H1 (cell line): ENCODE data around the gene GRIA2. TPM values are rescaled to one million over a fixed set of nuclear protein-coding genes. Genes with fewer than 3 reads are reported as not detected.

ENCODE experiments used
- CBX5 ChIP-seq: fragments of 300-800, 300-1000 bp; sonication (generic); IDR thresholded peaks from 2 replicates; pipeline ENCODE4 v1.7.1; 2016; ENCODE audit warnings: antibody characterized with exemption, low read length, low read depth
- CHD1 ChIP-seq: IDR thresholded peaks from 2 replicates; pipeline ENCODE4 v1.6.1; 2012; ENCODE audit warnings: low read depth, low read length, improper control_type of control experiment
- HDAC2 ChIP-seq, 2 experiments: fragments of 300-600 bp in 1 of 2; sonication (generic) in 1 of 2; IDR thresholded peaks; 2 replicates each; pipeline ENCODE4 v1.6.1; 2011 to 2012; ENCODE audit warnings: low read depth in 2 of 2, low read length in 2 of 2, mild to moderate bottlenecking in 2 of 2, moderate library complexity in 2 of 2, borderline replicate concordance in 1 of 2, inconsistent platforms in 1 of 2
- JUND ChIP-seq: IDR thresholded peaks from 2 replicates; pipeline ENCODE4 v1.6.1; 2011; ENCODE audit warnings: mild to moderate bottlenecking, improper control_type of control experiment, low read length
- RAD21 ChIP-seq, 2 experiments: IDR thresholded peaks in 1 of 2; conservative IDR thresholded peaks in 1 of 2; 2 replicates each; pipeline ENCODE4 v1.6.1; 2011; ENCODE audit warnings: low read depth in 2 of 2, low read length in 2 of 2, improper control_type of control experiment in 1 of 2, inconsistent platforms in 1 of 2, mild to moderate bottlenecking in 1 of 2, moderate library complexity in 1 of 2
- RBBP5 ChIP-seq: IDR thresholded peaks from 2 replicates; pipeline ENCODE4 v1.7.1; 2012; ENCODE audit warnings: low read depth, mild to moderate bottlenecking, inconsistent platforms, low read length, moderate library complexity, borderline replicate concordance
- RXRA ChIP-seq: IDR thresholded peaks from 2 replicates; pipeline ENCODE4 v1.6.1; 2011; ENCODE audit warnings: low read depth, mild to moderate bottlenecking, low read length, moderate library complexity; ENCODE audit not compliant: insufficient read depth
- polyA plus RNA-seq, 7 experiments: library from polyadenylated mRNA; depleted of rRNA in 3 of 7; stranded (reverse) in 5 of 7; unstranded in 2 of 7; fragments of >200 nt in 5 of 7; fragments of 200-250 nt in 2 of 7; gene quantifications; 1 replicate in 5 of 7; 2 replicates in 1 of 7; 4 replicates in 1 of 7; pipeline versions ENCODE4 v1.2.1 to v1.2.3, GENCODE V29; 2011 to 2013; ENCODE audit warnings: missing spikeins in 2 of 7, mixed read lengths in 2 of 7
- total RNA-seq: library from RNA; stranded (reverse); fragmentation: NEBNext Ultra II Directional; extraction: Animal tissue kit (Norgen Biotek cat#: 25700); gene quantifications from 2 replicates; pipeline ENCODE4 v1.2.1, GENCODE V29; 2021

The GRIA2 gene
- total and polyA plus RNA-seq, 2 of the 8 experiments (the other 6 are each of a cell fraction or from before 2014, with no cell fraction given) = not detected

DNA sequence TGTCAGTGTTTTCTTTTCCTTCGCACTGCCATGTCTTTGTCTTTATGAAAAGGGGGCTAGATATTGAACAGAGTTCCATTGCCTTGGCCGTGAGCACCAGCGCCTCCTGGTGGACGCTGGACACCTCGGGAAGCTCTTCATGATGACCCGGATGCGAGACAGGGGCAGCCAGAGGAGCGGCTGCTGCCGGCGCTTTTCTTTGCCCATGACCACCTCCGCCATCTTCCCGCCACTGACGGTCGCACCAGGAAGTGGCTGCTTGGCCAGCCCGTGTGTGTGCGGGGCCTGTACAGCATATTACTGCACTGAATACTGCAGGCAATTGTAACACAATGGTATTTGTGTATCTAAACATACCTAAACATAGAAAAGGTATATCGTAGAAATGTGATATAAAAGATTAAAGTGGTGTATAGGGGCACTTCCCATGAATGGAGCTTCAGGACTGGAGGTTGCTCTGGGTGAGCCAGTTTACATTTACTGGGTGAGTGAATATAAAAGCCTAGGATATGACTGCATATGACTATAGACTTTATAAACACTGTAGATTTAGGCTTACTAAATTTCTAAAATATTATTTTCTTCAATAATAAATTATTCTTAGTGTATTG lies 15.8 kb upstream of the GRIA2 start (continued):
- TF ChIP-seq RBBP5 (no peak), RXRA (no peak), RAD21 (IDR thresholded peaks at IDR 0.05 in 1 of 2, conservative IDR thresholded peaks at IDR 0.05 in 1 of 2; ENCODE audit: low read depth in 2 of 2, low read length in 2 of 2) (peak; percentile 60 to 72), HDAC2 (IDR thresholded peaks at IDR 0.05; ENCODE audit: borderline replicate concordance in 1 of 2, low read depth in 2 of 2, low read length in 2 of 2) (no peak), CHD1 (no peak), CBX5 (no peak), JUND (no peak)
